ENCODE measurements around the gene GTPBP8. TPM values are rescaled to one million over a fixed set of nuclear protein-coding genes. Genes with fewer than 3 reads are reported as not detected.
"Not testable (repeated sequence)": the region's sequence is repeated elsewhere in the genome, so short reads cannot be mapped to it uniquely, and the experiment has no call there.

Gene GTPBP8
- total RNA-seq, 2 experiments from 2014 or later, result 62.8 to 68.9 TPM

DNA sequence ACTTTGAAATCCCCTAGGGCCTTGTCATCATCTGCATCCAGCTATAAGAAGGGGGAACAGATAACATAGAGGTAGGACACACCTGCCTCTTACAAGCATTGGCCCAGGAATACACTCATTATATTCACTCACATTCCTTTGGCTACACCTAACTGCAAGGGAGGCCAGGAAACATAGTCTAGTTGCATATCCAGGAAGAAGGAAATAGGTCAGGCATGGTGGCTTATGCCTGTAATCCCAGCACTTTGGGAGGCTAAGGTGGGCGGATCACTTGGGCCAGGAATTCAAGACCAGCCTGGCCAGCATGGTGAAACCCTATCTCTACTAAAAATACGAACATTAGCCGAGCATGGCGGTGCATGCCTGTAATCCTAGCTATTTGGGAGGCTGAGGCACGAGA is 48.8 kb downstream of the GTPBP8 start:
- Mint-ChIP-seq H3K27ac (no peak overlapping the region), H3K9me3 (no peaks in the 10 kb centered on the region), H3K4me3 (no peak overlapping the region), H3K36me3 (ENCODE audit: low read depth) (no peaks in the 10 kb centered on the region), H3K27me3 (ENCODE audit: low read depth) (no peaks in the 10 kb centered on the region), H3K4me1 (ENCODE audit: low read depth) (no peaks in the 10 kb centered on the region)
- DNase-seq, result no peak
- CTCF ChIA-PET, result interaction anchor here (0.7 kb wide), 1 partner anchor 19 kb away, joined by 11 read pairs; no protein-coding TSS in a partner anchor
- intact Hi-C loops (cut with micrococcal nuclease), result loop anchor here (5.0 kb wide), 1 partner anchor 397 kb away; the partner anchor contains the start of gene CCDC80

GRCh38 chr3:113040231-113040630 is 49.4 kb downstream of the GTPBP8 start:
- no peak for DNase-seq
- no peak overlapping the region for H3K4me3 Mint-ChIP-seq
- CTCF ChIA-PET, result no interaction called here
- H3K9me3 Mint-ChIP-seq, result peaks cover 4% of the 10 kb centered on the region
- no peak overlapping the region for H3K27ac Mint-ChIP-seq
- H3K27me3 Mint-ChIP-seq (ENCODE audit: low read depth), result no peaks in the 10 kb centered on the region
- peaks cover 4% of the 10 kb centered on the region for H3K36me3 Mint-ChIP-seq (ENCODE audit: low read depth)
- intact Hi-C loops (cut with micrococcal nuclease), result no loop called here
- H3K4me1 Mint-ChIP-seq (ENCODE audit: low read depth), result no peaks in the 10 kb centered on the region

GRCh38 chr3:113043686-113044085 is 52.9 kb downstream of the GTPBP8 start:
- DNase-seq, result no peak
- intact Hi-C loops (cut with micrococcal nuclease), result no loop called here
- Mint-ChIP-seq H3K9me3 (peaks cover 5% of the 10 kb centered on the region), H3K27ac (no peak overlapping the region), H3K4me1 (ENCODE audit: low read depth) (no peaks in the 10 kb centered on the region), H3K36me3 (ENCODE audit: low read depth) (peaks cover 8% of the 10 kb centered on the region), H3K4me3 (no peak overlapping the region), H3K27me3 (ENCODE audit: low read depth) (no peaks in the 10 kb centered on the region)
- CTCF ChIA-PET, result interaction anchor here (1.0 kb wide), 1 partner anchor 401 kb away, joined by 3 read pairs; no protein-coding TSS in a partner anchor

GRCh38 chr3:113046186-113046965 is 55.6 kb downstream of the GTPBP8 start:
- H3K9me3 Mint-ChIP-seq; intact Hi-C loops (cut with micrococcal nuclease); H3K4me1 Mint-ChIP-seq (ENCODE audit: low read depth); H3K27ac Mint-ChIP-seq; H3K27me3 Mint-ChIP-seq (ENCODE audit: low read depth); H3K36me3 Mint-ChIP-seq (ENCODE audit: low read depth); CTCF ChIA-PET; H3K4me3 Mint-ChIP-seq; DNase-seq: not testable (repeated sequence)

DNA sequence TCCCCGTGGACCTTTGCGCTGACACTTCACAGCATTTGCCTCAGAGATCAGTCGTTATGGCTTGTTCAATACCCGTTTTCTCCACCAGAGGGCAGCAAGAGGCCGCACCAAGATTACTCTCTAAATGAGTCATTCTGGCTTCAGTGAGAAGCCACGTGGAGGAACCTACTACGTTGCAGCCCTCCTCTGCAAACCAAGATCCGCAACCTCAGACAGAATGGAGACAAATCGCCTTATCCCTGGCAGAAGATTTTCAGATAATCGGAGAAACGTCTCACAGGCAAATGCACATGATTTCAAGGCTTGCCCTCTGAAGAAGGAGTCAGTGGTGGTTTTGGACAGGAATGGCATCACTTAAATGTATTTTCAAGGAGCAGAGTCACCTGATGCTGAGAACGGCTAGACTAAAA is 60.5 kb downstream of the GTPBP8 start:
- DNase-seq, result peak; percentile 96
- peaks cover 12% of the 10 kb centered on the region for H3K4me1 Mint-ChIP-seq (ENCODE audit: low read depth)
- H3K27ac Mint-ChIP-seq, result no peak overlapping the region
- no peak overlapping the region for H3K4me3 Mint-ChIP-seq
- intact Hi-C loops (cut with micrococcal nuclease), result loop anchor here (1.0 to 5.0 kb wide), 7 partner anchors 85 to 861 kb away; no protein-coding TSS in a partner anchor
- H3K9me3 Mint-ChIP-seq, result no peaks in the 10 kb centered on the region
- no peaks in the 10 kb centered on the region for H3K27me3 Mint-ChIP-seq (ENCODE audit: low read depth)
- CTCF ChIA-PET, result interaction anchor here (0.6 to 6.4 kb wide), 6 partner anchors 9 to 631 kb away, joined by 3 to 38 read pairs (median 3); no protein-coding TSS in a partner anchor
- peaks cover 2% of the 10 kb centered on the region for H3K36me3 Mint-ChIP-seq (ENCODE audit: low read depth)

Other genes starting within 250 kb of the GTPBP8 start
- gene CD200R1L, start 144.1 kb upstream of the GTPBP8 start, total RNA-seq, result not detected
- gene CD200R1, start 15.9 kb upstream of the GTPBP8 start, total RNA-seq, result 1 to 10 TPM; 1.1 TPM
- under 1 TPM in 1 of 2 experiments, not detected in 1; 0.29 TPM for gene BOC, start 220.6 kb downstream of the GTPBP8 start, total RNA-seq

Measured in activated naive CD4-positive, alpha-beta T cell treated with anti-CD3 and anti-CD28 coated beads for 36 hours (primary cell).